ENCODE data around the gene KRT222.

The KRT222 gene

DNA sequence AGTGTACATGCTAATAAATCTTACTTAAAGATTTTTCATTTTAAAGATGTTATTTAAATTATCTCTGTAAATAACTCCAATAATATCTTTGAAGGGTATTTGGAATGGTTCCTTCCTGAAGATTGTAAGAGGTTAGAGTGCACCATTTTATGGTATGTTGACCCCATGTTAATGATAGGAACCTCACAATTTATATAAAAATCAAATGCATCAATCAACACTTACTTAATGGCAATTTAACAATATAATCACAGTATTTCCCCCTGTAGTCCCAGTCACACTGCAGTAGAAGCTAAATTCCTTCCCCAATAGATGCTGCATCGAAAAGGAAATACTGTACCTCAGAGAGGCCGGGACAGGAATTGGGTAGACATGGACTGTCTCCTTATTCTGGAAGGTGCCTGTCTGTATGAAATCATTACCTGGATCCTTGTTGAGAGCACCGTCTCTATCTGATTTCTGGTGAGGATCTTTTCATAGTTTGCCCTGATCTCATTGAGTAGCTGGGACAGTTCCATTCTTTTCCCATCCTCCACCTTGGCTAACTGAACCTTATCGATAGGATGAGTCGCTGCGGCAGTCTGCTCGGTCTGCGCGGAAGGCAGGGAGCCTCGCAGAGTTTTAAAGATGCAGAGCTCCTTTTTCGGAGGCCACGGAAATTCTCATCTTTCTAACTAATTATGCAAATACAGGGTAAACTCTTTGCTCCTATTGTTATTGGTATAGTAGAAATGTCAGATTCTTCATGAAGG is at the start of gene KRT222:
TSS of gene KRT222 (minus strand) at position 596 of the 752 bp plus-strand sequence. CDS start at position 518, 78 bp downstream.
- no peak for TF ChIP-seq GATA3 (IDR thresholded peaks at IDR 0.05; ENCODE audit: low read depth, low read length)
- no peak for TF ChIP-seq GATA2 (IDR thresholded peaks at IDR 0.05; ENCODE audit: low read depth, low read length)

DNA sequence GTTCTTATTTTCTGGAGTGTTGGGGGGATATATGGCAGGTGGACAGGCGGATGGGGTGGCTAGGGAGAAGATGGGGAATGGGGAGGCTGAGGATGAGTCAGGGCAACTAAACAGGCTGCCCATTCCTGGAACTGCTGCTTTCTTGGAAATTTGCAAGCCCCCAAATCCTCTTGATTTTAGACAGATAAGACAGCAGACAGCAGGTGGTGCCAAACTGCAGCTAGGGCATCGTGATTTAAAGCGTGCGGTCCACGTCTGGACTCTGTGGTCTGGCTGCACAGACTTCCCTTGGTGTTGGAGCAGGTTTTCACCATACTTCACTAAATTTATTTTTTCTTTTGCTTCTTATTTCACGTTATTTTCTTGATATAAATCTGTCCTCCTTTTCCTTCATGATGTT is 49.5 kb upstream of the KRT222 start:
- TF ChIP-seq GATA3 (IDR thresholded peaks at IDR 0.05; ENCODE audit: low read depth, low read length) (no peak), GATA2 (IDR thresholded peaks at IDR 0.05; ENCODE audit: low read depth, low read length) (0 out of 2 replicates have a peak, but pooled peaks have one; percentile 27)

DNA sequence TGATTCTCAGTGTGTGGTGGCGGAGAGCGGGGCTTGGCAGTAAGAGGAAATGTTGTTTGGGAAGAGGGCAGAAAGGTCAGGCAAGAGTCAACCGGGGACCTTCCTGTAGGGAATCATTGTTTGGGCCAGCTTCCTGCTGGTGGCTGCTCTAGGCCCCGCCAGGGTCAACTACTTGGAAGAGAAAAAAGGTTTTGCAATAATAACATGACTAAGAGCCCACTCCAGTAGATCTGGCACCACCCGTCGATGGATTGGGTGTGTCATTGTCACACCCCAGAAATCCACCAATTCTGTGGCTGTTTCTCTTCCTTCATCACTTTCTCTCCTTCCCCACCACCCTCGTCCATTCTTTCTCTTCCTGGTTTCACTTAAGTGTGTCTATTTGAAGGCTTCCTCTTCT is 42.8 kb upstream of the KRT222 start:
- TF ChIP-seq GATA3 (IDR thresholded peaks at IDR 0.05; ENCODE audit: low read depth, low read length): no peak
- no peak for TF ChIP-seq GATA2 (IDR thresholded peaks at IDR 0.05; ENCODE audit: low read depth, low read length)

DNA sequence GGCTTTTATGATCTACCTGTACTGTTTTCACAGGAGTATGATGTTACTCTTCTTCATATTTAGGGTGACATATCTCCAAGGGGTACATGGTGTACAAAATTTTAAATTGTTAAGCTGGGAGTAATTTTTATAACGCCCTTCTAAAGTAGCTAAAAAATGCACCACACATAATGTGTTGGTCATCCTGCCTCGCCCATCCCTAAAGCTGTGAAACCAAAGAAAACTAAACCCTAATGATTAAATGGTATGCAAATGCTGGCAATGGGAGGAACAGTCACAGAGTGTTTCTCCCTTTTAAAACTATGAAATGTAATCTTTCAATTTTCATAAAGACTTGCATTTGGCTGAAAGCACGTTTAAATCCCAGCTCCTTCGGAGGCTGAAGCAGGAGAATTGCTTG is 40.6 kb upstream of the KRT222 start:
- no peak for TF ChIP-seq GATA3 (IDR thresholded peaks at IDR 0.05; ENCODE audit: low read depth, low read length)
- TF ChIP-seq GATA2 (IDR thresholded peaks at IDR 0.05; ENCODE audit: low read depth, low read length): no peak

DNA sequence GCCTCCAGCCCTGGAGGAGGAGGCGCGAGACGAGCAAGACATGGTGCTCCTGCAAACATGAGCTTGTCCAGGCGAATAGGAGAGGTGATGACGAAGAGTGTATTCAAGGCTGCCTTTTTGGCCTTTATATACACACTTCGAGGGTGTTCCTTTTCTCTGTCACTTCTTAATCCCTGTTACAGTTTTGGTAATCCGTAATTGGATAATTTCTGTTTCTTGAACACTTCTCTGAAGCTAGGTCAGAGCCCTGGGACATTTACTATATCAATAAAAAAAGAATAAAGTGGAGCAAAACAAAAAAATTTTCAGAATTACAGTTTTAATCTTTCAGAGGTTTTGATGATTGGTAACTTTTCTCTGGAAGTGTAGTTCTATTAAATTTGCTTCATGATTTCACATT is 38.7 kb upstream of the KRT222 start, which contains the start of gene KRT24:
TSS of gene KRT24 (minus strand) at position 101 of the 400 bp plus-strand sequence. CDS start at position 42, 59 bp downstream.
- no peak for TF ChIP-seq GATA3 (IDR thresholded peaks at IDR 0.05; ENCODE audit: low read depth, low read length)
- TF ChIP-seq GATA2 (IDR thresholded peaks at IDR 0.05; ENCODE audit: low read depth, low read length): no peak

DNA sequence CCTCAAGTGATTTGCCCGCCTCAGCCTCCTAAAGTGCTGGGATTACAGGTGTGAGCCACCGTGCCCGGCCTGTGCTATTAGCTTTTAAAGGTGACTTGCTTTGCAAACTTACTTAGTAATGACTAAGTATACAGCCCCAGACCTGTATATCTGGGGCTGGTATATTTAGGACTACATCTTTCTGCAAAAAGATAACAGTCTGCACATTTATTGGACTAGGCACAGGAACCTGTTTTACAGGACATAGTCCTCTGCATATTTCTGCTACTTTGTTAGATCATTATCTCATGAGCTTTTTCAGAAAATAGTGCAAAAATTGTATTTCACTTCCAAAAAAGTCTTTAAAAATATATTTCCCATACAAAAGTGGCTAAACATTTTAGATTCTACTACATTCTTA is 37.3 kb upstream of the KRT222 start:
- TF ChIP-seq GATA2 (IDR thresholded peaks at IDR 0.05; ENCODE audit: low read depth, low read length): no peak
- no peak for TF ChIP-seq GATA3 (IDR thresholded peaks at IDR 0.05; ENCODE audit: low read depth, low read length)

DNA sequence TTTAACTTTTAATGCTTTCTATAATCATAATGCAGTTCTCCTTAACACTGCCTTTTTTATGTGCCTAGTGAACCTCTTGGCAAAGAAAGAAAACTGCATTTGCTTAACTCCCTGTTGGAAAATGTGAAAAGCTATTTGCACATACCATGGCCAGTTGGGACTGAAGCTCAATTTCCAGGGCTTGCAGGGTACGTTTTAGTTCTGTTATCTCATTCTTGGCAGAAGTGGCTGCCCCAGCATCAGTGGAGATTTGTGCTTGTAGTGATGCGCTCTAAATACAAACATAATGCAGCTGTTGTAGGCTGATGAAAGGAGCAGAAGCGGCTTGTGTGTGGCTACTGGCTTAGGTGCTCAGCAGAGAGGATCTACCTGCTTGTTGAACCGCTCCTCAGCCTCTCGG is 34.9 kb upstream of the KRT222 start:
- no peak for TF ChIP-seq GATA3 (IDR thresholded peaks at IDR 0.05; ENCODE audit: low read depth, low read length)
- TF ChIP-seq GATA2 (IDR thresholded peaks at IDR 0.05; ENCODE audit: low read depth, low read length): no peak

DNA sequence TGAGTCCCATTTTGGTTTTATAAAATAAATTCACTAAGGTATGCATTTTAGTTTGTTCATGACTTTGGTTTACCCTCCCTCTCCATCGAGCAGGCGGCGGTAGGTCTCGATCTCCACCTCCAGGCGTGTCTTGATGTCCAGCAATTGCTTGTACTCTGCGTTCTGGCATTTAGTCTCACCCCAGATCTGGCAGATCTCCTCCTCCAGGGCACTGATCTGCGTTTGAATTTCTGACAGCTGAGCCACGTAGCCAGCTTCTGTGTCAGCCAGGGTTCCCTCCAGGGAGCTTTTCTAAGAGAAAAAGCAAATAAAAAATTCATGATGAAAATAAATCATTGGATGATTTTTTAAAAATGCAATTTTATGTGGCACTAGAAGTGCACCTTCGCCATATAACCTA is 34.4 kb upstream of the KRT222 start:
- TF ChIP-seq GATA3 (IDR thresholded peaks at IDR 0.05; ENCODE audit: low read depth, low read length): no peak
- TF ChIP-seq GATA2 (IDR thresholded peaks at IDR 0.05; ENCODE audit: low read depth, low read length): no peak

DNA sequence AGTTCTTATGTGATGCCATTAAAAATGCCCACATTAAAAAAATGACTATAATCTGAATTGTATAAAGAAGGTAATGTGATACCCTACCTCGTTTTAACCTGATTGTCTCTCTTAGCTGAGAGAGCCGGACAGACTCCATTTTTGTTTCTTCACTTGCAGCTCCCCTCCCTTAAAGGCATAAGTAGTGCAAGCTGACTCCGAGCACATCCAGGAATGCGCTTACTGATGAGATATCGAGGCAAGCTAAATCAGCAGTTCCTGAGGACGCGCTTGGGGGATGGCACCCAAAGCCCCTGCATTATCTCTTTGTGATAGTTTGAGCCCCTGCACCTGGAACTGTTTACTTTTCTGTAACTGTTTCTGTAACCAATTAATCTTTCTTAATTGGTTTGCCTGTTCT is 32.3 kb upstream of the KRT222 start:
- TF ChIP-seq GATA2 (IDR thresholded peaks at IDR 0.05; ENCODE audit: low read depth, low read length) (no peak), GATA3 (IDR thresholded peaks at IDR 0.05; ENCODE audit: low read depth, low read length) (no peak)

DNA sequence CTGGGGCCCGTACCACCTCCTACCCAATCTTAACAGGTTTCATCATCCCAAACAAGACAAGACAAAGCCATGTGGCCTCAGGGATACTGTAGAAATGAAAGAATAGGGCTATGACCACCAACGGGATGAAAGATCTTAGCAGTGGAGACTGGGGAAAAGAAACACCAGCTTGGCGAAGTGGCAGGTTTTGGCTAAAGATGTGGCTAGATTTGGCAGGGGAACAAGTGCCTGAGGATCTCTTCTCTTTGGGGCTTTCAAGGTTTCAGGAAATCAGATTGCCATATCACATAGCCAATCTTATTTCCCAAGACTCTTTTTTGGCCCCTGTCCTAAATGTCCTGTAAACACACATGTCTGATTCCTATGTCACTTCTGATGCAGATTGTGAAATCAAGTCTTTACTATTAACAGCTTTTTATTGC is 31.7 kb upstream of the KRT222 start:
- TF ChIP-seq GATA2 (IDR thresholded peaks at IDR 0.05; ENCODE audit: low read depth, low read length) (no peak), GATA3 (IDR thresholded peaks at IDR 0.05; ENCODE audit: low read depth, low read length) (no peak)

DNA sequence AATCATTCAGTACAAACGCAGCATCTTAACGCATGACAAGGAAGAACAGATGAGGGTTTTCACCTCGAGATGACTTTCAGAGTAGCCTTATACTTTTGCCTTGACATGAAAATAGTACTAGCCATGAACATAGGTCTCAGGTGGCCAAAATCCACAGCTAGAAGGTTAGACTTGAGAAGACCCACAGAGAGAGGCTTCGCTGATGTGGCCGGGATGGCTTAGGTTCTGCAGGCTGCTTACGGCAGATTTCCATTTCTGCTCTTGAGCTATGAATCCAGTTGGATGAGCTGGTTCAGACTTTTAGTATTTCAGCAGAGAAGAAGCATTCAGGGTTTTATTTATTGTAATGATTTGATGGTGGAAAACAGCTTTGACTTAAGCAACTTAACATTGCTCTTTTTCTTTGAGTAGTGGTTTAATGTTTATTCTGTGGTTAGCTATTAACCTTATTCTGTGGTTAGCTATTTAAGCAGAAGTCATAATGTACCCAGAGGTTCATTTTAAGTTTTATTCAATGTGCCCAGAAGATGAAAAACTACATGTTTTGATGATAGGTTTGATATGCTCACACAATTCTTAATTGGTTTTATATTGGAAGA is 31.0 kb upstream of the KRT222 start:
- TF ChIP-seq GATA2 (IDR thresholded peaks at IDR 0.05; ENCODE audit: low read depth, low read length) (no peak), GATA3 (IDR thresholded peaks at IDR 0.05; ENCODE audit: low read depth, low read length) (no peak)

DNA sequence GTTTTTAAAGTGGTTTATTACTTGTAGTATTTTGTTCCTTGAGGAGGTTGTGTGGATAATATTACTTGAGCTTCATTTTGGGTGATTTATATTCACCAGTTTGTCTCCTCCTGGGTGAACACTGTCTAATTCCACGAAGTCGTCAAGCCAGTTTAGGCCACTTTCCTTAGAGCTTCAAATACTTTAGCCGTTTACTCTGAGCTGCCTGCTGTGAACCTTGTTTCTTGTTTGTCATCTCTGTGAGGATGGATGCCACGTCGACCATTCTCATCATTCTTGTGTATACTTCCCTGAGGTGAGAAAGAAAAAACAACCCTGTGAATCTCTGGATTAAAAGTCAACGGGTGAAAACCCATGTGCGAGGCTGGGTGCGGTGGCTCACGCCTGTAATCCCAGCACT is 29.6 kb upstream of the KRT222 start:
- TF ChIP-seq GATA3 (IDR thresholded peaks at IDR 0.05; ENCODE audit: low read depth, low read length) (no peak), GATA2 (IDR thresholded peaks at IDR 0.05; ENCODE audit: low read depth, low read length) (no peak)

DNA sequence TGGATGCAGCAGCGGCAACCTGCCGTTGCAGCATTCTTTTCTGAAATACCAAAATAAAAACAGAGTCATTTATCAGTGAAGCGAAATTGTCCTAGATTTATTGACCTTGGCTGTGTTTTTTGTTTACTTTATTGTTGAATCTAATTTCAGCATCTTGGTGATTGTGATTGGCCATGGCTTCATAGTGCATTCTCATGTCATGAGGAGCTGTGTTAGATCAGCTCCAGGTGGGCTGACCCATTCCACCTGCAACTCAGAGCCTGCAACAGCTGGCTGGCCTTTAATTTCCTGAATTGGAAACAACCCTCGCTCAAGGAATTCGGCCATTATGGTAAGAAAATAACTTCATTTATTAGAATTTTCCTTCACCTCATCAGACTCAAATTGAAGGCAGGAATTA is 22.1 kb upstream of the KRT222 start:
- TF ChIP-seq GATA3 (IDR thresholded peaks at IDR 0.05; ENCODE audit: low read depth, low read length): no peak
- no peak for TF ChIP-seq GATA2 (IDR thresholded peaks at IDR 0.05; ENCODE audit: low read depth, low read length)

DNA sequence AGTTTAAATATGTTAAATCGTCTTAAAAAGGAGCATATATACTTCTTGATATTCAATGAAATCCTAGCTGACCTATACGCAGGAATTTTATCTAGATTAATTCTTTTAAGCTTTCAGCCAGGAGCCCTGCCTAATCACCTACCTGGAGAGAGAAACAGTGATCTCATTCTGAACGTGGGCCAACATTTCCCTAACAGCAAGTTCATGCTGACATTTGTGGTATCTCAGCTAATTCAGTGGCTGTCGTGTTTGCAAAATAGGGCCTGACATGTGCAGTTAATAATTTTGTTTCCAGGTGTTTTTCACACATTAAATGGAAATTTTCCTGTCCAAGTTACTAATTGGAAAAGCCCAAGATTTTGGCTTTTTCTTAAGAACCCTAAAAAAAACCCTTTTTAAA is 21.2 kb upstream of the KRT222 start:
- no peak for TF ChIP-seq GATA3 (IDR thresholded peaks at IDR 0.05; ENCODE audit: low read depth, low read length)
- no peak for TF ChIP-seq GATA2 (IDR thresholded peaks at IDR 0.05; ENCODE audit: low read depth, low read length)

DNA sequence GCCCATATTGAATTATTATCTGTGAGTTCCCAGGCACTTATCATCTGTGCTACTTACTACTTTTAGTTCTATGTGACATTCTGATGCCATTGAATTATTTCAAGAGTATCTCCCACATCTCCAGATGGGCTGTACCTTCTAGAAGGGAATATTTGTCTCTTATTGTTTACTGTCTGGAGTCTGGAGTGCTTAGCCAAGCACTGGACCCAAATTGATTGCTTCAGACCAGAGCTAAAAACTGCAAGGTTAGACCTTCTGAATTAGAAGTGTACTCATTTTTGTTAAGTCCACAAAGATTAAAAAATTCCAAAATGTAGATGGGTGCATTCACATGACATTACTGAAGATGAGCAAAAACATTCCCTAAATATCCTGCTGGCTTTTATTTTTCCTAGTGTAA is 16.0 kb upstream of the KRT222 start:
- TF ChIP-seq GATA2 (IDR thresholded peaks at IDR 0.05; ENCODE audit: low read depth, low read length) (no peak), GATA3 (IDR thresholded peaks at IDR 0.05; ENCODE audit: low read depth, low read length) (no peak)
